ENCODE results near the gene MRPL52.
"Not testable (repeated sequence)": the region's sequence is repeated elsewhere in the genome, so short reads cannot be mapped to it uniquely, and the experiment has no call there.

GRCh38 chr14:22829076-22829660 lies 519 bp upstream of the MRPL52 start:
- TF ChIP-seq CTCF, EZH2phosphoT487, EZH2 (IDR thresholded peaks at IDR 0.05): not testable (repeated sequence)
